ENCODE data around the gene UBASH3A. TPM values are rescaled to one million over a fixed set of nuclear protein-coding genes. Genes with fewer than 3 reads are reported as not detected.

UBASH3A gene
- polyA plus RNA-seq, 1 of the 3 experiments (the other 2 are of a cell fraction): not detected

- no peak overlapping the region for H3K4me3 ChIP-seq (ENCODE audit: low read depth in 2 of 2, low read length in 1 of 2)
- POLR2A ChIA-PET: no interaction called here
- DNase-seq: no peak
- WGBS (ENCODE audit: low lambda C conversion rate): 81% methylated on average over 7 of the region's 10 CpGs
- no peak overlapping the region for H2AFZ ChIP-seq (ENCODE audit: low read depth)
- H4K20me1 ChIP-seq (ENCODE audit: insufficient read depth): no peaks in the 10 kb centered on the region
- no peaks in the 10 kb centered on the region for H3F3A ChIP-seq (replicated peaks; ENCODE audit: insufficient read depth)
- H3K27ac ChIP-seq (ENCODE audit: low read depth in 2 of 2, low read length in 1 of 2): no peak overlapping the region
- no peaks in the 10 kb centered on the region for H3K36me3 ChIP-seq (replicated peaks in 1 of 2; ENCODE audit: control insufficient read depth in 1 of 2, insufficient read depth in 2 of 2, low read length in 1 of 2)
- no peak for TF ChIP-seq TCF12 (IDR thresholded peaks at IDR 0.05)
- TF ChIP-seq RCOR1 (IDR thresholded peaks at IDR 0.05; ENCODE audit: low read length): no peak
- no peak for TF ChIP-seq NFIC (IDR thresholded peaks at IDR 0.05; ENCODE audit: borderline replicate concordance)
- TF ChIP-seq MAX (IDR thresholded peaks at IDR 0.05; ENCODE audit: low read depth): no peak
- TF ChIP-seq JUND (IDR thresholded peaks at IDR 0.05): no peak
- no peak for TF ChIP-seq EZH2phosphoT487 (IDR thresholded peaks at IDR 0.05; ENCODE audit: borderline replicate concordance, low read depth)
- TF ChIP-seq ZBTB33 (IDR thresholded peaks at IDR 0.05; ENCODE audit: borderline replicate concordance, low read depth): no peak
- no peak for TF ChIP-seq CTCF (IDR thresholded peaks at IDR 0.05)
- no peak for TF ChIP-seq YY1 (IDR thresholded peaks at IDR 0.05; ENCODE audit: low read depth)
- TF ChIP-seq GABPA (IDR thresholded peaks at IDR 0.05; ENCODE audit: low read depth): no peak
- TF ChIP-seq REST (IDR thresholded peaks at IDR 0.05; ENCODE audit: low read depth, low read length): no peak
- TF ChIP-seq IRF3 (IDR thresholded peaks at IDR 0.05; ENCODE audit: low read depth, low read length): no peak
- H3K9me2 ChIP-seq: no peaks in the 10 kb centered on the region
- no peaks in the 10 kb centered on the region for H3K9me3 ChIP-seq
- no peaks in the 10 kb centered on the region; a peak in 1 of 4 replicates for H3K4me1 ChIP-seq (ENCODE audit: control insufficient read depth in 1 of 2, insufficient read depth in 2 of 2, low read depth in 1 of 2, low read length in 1 of 2)
- H3K9ac ChIP-seq: no peak overlapping the region
- CTCF ChIA-PET: no interaction called here
- H3K4me2 ChIP-seq: no peak overlapping the region
- no peaks in the 10 kb centered on the region for H3K79me2 ChIP-seq (ENCODE audit: insufficient read depth)
- H3K27me3 ChIP-seq (ENCODE audit: insufficient read depth): no peaks in the 10 kb centered on the region
Observed at GRCh38 chr21:42447732-42448131, 44.0 kb downstream of the UBASH3A start.
